Measurements from ENCODE around the gene ABCB8.

Gene ABCB8

DNA sequence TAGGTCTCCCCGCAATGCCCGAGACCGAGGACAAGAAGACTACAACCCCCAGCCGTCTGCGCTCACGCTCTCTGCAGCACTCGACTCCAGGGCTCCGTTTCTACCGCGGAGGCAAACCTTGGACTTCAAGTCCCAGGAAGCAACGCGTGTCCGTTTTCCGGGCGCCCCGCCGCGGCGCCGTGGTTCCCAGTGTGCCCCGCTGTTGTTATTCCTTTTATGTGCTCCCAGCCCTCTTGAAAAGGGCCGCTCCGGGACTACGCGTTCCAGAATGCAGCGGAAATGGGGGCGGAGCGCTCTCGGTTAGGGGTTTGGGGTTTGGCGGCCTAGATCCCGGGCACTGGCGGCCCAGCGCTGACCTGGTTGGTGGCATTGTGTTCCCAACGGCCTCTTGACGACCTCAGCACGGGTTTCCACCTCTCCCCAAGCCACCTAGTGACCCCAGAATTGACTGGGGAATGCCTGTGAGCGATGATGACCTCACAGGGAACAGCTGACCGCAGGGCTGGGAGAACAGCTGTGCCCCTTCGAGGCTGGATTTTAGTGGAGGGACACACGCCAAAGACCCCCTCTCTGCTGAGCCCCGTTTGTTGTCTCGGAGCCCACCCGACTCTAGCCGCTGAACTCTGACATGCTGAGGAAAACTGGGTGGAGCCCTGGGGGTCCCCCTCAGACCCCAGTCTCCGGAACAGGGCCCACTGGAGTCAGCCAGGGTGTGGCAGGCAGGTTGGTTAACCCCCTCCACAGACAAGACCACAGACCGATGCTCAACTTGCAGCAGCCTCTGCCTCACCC lies 29.9 kb downstream of the ABCB8 start:
- peak; percentile 100 for DNase-seq (ENCODE audit: low read depth)

DNA sequence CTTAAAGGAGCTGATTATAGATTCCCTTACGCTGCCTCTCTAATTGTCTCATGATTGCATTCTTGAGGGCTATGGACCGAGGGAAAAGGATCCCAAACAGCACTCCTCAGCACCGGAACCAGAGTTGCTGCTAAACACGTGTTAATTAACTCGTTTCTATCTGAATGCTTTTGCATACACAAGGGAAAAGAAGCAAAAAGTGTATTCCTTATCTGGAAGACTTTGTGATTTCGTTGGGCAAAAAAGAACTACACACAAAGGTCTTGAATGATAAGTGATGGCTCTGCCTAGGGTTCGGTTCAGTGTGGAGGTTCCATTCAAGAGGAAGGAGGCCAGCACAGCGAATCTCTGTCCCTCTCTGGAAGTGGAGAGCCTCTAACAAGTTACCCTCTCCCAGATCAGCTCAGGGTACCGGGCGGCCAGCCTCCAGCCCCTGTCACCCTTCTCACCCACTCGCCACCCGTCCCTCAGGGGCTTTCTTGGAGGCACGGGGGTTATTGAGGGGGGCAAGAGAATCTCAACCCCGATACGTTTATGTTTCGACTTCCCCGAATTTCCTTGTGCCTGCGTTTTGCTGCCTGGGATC lies 30.6 kb downstream of the ABCB8 start:
- no peak for DNase-seq (ENCODE audit: low read depth)

DNA sequence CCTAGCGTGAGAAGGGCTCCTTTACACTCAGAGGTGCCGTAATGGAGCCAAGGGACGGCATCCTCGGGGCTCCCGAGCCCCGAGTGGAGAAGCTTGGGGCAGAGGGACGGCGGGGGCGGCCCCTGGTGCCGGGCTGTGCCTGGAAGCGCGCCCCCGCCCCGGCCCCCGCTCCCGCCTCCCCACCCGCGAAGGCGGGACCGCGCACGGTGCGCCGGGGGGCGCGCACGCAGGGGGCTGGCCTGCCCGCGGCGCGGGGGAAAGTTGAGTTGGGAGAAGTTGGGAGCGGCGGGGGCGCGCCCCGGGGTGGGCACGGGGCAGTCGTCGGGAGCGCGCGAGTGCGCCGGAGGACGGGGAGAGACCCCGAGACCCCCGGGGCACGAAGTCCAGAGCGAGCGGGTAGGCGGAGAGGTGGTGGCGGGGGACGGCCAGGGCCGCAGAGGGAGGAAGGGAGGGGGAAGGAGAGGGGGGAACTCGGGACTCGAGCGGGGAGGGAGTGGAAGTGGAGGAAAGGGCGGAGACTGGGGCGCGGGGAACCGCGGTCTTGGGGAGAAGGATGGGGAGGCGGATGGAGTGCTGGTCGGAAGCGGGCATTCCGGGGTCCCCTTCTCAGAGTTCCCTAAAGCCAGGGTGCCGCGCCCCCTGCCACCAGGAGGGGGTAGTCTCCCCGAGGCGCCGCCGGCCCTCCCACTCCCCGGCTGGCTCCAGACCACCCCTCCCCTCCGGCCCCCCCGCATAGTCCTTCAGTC lies 31.3 kb downstream of the ABCB8 start, which contains the start of gene SLC4A2:
Gene SLC4A2, plus strand, starts transcription at position 223 of the 746 bp plus-strand sequence. CDS start 2,399 bp downstream, outside the sequence.
- no peak for DNase-seq (ENCODE audit: low read depth)

DNA sequence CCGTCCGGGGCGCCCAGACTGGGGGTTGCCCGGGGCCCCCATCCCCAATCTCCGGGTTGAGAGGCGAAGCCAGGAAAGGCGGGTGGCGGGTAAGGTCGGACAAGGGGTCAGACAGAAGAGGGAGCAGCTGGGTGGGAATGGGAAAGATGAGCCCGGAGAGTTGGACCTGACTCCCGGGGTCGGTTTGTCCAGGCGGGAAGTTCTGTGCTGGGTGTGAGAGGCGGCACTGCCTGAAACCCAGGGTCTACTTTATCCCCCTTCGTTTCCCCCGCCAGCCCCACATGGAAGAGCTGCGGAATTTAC lies 31.8 kb downstream of the ABCB8 start:
- no peak for DNase-seq (ENCODE audit: low read depth)

DNA sequence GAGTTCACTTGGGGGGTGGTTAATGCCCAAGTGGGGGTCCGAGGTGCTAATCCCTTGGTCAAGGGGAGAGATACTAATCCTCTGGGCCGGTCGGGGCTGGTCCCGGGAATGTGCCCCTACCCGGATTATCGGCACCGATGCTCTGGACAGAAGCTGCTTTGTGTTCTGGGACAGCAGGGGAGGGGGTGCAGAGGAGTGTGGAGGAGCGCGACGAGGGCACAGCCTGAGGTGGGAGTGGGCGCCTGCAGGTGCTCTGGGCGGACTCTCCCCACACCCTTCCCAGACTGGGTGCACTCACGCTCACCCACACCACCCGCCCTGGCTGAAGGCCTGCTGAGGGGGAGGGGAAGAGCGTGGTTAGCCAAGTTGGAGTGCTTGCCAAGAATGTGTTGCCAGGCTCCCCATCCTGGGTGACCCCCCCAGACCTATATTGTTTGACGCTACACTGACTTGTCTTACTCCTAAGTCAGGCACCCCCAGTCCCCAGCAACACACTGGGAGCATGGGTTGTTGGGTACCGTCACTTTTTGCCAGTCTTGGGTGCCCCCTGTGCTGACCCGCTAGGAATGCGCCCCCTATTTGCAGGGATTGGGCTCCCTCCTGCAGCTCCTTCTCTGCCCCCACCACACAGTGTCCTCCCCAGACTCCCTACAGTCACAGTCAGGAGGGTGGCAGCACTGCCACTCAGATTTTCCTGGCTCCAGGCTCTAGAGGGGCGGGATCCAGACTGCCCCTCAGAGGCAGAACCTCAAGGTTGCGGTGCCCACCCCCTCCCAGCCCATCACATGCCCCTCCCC lies 32.4 kb downstream of the ABCB8 start:
- no peak for DNase-seq (ENCODE audit: low read depth)

DNA sequence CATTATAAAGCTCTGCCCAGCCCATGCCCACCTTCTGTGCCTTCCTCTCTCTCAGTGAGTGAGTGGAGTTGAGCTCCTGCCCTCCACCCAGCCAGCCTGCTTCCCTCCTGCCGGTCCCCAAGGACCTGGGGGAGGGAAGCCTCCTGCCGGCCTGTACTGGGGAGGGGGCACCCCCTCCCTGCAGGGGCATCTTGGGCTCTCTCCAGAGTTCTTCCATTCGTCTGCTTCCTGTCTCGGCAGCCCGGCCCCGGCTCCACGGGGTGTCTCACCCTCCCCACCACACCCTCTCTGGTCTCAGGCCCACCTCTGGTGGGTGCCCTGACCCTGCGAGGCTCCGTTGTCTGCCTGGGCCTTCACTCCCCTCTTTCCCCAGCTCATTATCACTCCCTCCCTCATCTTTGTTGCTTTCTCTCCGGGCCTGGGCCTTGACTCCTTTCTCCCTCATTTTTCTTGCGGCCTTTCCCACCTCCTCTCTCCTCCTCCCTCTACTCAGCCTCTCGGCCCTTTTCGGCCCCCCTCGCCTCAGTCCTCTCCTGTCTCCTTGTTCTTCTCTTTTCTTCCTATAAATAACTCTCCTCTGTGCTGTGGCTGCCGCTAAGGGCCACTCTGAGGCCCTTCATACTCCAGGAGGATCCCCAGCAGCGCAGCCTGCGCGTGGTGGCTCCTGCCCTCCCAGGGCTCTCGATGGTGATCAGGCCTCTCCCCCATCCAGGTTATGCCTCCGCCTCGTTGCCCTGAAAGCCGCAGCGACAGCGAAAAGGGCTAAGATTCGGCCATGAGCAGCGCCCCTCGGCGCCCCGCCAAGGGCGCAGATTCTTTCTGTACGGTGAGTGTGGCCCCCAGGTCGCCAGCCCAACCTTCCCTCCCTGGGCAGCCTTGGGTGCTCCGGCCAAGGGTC lies 33.2 kb downstream of the ABCB8 start:
- DNase-seq (ENCODE audit: low read depth): no peak

DNA sequence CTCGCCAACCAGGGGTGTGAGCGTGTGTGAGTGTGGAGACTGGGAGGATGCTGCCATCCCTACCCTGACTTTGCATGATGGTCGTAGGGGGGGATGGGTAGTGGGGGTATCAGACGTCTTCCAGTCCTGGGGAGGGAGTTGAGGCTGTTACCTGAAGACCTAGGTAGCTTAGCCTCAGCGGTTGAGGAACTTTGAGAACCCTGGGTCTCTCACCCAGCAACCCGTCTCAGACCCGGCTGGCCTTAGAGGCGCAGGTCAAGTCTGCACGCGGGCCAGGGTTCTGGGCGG lies 33.8 kb downstream of the ABCB8 start:
- DNase-seq (ENCODE audit: low read depth): no peak

DNA sequence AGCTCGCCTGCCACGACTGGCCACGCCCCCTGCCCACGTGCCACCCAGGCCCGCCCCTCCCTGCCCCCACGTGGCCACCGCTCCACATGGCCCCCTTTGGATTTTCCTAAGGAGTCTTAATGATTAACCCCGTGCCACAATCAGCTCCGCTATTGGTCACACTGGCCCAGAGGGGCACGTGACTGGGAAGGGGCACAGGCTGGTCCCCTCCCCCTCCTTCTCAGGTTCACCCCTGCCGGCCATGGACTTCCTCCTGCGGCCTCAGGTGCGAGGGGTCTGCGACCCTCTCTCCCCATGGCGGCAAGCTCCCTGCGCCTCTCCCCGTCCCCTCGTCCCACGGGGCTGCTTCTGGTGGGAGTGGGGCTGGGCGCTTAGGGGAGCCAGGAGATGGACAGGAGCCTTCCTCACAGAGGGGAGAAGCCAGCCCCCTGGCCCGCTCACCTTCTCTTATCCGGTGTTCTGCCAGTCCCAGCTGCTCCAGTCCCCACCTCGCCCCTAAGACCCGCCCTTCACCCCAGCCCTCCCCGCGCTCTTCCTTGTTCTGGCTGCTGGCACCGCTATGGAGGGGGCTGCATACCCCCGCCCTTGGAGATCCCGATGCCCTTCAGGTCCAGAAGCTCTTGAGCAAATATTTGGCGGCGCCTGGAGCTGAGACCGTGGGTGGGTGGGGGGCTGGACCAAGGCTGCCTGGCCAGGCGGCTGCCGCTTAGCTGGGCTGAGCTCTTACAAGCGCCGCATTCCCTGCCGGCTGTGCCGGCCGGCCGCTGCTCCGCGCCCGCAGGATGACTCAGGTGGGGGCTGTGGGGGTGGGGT lies 34.4 kb downstream of the ABCB8 start:
- no peak for DNase-seq (ENCODE audit: low read depth)

DNA sequence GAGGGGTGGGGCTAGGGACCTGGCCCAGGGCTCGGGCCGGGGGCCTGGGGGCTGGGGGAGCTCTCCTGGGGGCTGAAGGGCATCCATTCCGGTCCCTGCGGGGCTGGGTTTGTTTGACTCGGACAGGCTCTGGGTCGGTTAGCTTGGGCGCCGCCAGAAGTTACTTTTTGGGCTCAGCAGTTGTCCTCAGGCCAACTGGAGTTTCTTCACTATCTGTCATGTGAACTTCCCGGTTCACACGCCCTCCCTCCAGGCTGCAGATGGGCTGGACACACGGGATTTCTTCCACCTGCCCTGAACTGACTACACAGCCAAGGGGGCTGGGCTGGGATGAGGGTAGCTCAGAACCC lies 34.9 kb downstream of the ABCB8 start:
- no peak for DNase-seq (ENCODE audit: low read depth)

DNA sequence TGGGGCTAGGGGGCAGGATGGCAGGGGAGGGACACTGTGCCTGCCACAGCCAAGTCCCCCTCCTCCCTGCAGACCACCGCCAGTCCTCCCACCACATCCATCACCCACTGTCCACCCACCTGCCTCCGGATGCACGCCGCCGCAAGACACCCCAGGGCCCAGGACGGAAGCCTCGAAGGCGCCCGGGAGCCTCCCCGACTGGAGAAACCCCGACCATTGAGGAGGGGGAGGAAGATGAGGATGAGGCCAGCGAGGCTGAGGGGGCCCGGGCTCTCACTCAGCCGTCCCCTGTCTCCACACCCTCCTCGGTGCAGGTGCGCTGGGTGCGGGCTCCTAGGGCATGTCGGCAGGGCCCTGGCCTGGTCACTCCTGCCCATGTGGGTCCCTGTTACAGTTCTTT lies 36.2 kb downstream of the ABCB8 start:
- DNase-seq (ENCODE audit: low read depth): no peak

DNA sequence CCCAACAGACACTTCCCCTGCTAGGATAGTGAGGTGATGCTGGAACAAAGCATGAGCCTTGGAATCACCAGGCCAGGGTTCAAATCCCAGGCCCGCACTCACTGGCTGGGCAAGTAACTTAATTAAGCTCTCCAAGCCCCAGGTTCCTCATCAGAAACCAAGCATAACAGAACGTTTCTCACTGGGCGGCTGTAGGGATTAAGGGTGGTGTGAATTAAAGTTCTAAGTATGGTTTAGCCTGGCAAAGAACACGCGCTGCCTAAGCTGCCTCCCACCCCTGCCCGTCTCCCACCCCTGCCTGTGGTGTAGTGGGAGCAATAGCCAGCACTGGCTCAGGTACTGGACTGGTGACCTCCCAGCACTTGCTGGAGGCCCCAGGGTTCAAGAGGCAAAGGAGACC lies 36.7 kb downstream of the ABCB8 start:
- DNase-seq (ENCODE audit: low read depth): no peak

DNA sequence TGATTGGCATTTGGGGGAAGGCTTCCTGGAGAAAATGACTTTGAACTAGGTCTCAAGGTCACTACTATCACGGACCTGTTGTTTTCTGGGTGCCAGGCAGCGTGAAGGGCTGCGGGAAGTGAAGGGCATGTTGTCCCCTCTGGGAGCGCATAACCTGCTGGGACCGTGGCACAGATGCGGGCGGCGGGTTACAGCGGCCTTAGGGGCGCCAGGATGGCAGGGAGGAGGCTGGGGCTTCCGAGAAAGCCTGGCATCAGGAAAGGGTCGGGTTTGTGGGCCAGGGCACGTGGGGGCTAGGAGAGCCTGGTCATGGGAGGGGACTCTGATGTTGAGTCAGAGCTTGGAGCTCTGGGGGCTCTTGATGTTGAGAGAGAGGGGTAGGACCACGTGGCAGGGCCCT lies 37.3 kb downstream of the ABCB8 start:
- DNase-seq (ENCODE audit: low read depth): no peak

DNA sequence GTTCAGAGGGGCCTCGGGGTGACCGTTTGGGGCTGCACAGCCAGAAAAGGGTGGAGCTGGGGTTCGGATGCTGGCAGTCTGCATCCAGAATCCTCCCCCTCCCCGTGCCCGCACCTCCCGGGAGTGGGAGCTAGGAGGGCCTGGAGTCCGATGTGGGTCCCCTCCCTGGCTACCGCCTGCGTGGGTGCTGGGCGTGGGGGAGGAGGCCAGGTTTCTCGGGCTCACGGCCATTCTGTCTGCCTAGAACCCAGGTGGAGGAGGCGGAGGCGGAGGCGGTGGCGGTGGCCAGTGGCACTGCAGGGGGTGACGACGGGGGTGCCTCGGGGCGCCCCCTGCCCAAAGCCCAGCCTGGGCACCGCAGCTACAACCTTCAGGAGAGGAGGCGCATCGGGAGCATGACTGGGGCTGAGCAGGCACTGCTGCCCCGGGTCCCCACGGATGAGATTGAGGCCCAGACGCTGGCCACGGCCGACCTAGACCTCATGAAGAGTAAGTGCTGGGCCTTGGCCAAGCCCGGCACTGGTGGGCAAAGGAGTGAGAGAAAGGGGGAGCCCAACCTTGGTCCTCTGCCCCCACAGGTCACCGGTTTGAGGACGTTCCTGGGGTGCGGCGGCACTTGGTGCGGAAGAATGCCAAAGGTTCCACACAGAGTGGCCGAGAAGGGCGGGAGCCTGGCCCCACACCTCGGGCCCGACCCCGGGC lies 38.2 kb downstream of the ABCB8 start:
- DNase-seq (ENCODE audit: low read depth): no peak

DNA sequence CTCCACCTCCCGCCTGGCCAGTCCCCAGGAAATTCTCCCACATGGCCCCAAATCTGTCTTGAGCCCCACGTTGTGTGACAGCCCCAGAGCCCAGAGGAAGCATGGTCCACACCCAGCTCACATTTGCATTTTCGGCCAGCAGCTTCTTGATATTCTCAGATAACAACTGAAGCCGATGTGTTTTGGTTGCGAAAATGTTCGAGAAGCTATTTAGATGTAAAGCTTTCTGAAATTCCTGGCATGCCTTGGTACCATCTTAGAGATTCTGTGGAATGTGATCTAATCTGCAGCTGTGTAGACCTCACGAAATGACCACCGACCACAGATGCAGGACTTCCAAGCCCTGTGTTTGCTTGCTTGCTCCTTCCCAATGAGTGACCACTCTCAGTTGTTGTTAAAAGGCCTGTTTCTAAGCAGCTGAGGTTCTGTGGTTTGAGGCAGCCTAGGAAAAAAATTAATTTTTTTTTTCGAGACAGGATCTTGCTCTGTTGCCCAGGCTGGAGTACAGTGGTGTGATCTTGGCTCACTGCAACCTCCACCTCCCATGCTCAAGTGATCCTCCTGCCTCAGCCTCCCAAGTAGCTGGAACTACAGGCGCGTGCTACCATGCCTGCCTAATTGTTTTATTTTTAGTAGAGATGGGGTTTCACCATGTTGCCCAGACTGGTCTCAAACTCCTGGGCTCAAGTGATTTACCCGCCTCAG lies 40.0 kb downstream of the ABCB8 start:
- no peak for DNase-seq (ENCODE audit: low read depth)

DNA sequence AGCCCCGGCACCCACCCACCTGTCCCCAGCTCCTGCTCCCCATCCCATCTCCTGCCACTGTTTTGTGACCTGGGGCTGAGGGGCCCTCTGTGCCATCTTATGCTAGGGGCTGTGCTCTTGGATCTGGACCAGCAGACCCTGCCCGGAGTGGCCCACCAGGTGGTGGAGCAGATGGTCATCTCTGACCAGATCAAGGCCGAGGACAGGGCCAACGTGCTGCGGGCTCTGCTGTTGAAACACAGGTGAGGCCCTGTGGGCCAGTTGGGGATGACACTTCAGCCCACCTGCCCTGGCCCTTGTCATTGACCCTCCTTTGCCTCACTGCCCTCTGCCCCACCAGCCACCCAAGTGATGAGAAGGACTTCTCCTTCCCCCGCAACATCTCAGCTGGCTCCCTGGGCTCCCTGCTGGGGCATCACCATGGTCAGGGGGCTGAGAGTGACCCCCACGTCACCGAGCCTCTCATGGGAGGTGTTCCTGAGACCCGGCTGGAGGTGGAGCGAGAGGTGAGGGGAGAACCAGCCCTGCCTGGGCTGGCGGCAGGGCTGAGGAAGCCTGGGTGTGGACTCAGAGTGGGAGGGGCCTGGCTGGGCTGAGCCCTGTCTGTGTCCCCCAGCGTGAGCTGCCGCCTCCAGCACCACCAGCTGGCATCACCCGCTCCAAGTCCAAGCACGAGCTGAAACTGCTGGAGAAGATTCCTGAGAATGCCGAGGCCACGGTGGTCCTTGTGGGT lies 41.8 kb downstream of the ABCB8 start:
- no peak for DNase-seq (ENCODE audit: low read depth)

DNA sequence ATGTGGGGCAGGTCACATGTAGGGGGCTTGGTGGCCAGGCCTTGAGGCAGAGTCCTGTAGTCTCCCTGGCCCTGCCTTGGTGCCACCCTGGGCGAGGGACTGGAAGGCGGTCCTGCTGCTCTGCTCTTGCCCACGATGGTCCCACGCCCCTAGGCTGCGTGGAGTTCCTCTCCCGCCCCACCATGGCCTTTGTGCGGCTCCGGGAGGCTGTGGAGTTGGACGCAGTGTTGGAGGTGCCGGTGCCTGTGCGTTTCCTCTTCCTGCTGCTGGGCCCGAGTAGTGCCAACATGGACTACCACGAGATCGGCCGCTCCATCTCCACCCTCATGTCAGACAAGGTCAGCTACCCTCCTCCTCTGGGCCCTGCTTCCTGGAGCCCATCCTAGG lies 42.3 kb downstream of the ABCB8 start:
- DNase-seq (ENCODE audit: low read depth): no peak

DNA sequence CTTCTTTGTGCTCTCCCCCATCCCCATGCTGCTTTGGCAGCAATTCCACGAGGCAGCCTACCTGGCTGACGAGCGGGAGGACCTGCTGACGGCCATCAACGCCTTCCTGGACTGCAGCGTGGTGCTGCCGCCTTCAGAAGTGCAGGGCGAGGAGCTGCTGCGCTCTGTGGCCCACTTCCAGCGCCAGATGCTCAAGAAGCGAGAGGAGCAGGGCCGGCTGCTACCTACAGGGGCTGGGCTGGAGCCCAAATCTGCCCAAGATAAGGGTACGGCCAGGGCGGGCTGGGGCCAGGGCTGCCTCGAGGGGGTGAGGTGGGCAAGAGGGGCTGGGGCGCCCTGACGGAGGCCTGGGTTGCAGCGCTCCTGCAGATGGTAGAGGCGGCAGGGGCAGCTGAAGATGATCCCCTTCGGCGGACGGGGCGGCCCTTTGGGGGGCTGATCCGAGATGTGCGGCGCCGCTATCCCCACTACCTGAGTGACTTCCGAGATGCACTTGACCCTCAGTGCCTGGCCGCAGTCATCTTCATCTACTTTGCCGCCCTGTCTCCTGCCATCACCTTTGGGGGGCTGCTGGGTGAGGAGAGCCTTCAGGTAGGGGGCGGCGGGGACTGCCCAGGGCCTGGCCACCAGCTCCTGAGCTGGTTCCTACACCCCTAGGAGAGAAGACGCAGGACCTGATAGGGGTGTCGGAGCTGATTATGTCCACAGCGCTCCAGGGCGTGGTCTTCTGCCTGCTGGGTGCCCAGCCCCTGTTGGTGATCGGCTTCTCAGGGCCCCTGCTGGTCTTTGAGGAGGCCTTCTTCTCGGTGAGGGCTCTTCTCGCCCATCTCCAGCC lies 43.0 kb downstream of the ABCB8 start:
- DNase-seq (ENCODE audit: low read depth): no peak

DNA sequence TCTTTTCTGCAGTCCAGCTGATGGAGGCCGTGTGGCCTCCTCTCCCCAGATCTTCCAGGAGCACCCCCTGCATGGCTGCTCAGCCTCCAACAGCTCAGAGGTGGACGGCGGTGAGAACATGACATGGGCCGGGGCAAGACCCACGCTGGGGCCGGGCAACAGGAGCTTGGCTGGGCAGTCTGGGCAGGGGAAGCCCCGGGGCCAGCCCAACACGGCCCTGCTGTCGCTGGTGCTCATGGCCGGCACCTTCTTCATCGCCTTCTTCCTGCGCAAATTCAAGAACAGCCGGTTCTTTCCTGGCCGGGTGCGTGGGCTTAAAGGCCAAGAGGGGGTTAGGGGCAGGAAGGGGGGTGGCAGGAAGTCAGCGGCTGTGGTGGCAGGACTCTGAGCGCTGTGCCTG lies 45.7 kb downstream of the ABCB8 start:
- no peak for DNase-seq (ENCODE audit: low read depth)

All from non-pigmented ciliary epithelial cell (primary cell).